Liver (tissue), 3 donors: ENCODE measurements around the gene FAM53C.

ENCODE experiments used
- HNF4A ChIP-seq, 2 donors: conservative IDR thresholded peaks; 2 replicates each; pipeline ENCODE4 v1.6.1; 2016; ENCODE audit warnings: antibody characterized with exemption in 2 of 2, mild to moderate bottlenecking in 2 of 2
- RAD21 ChIP-seq, 2 donors: IDR thresholded peaks; 2 replicates each; pipeline ENCODE4 v1.6.1; 2016; ENCODE audit warnings: antibody characterized with exemption in 2 of 2, mild to moderate bottlenecking in 2 of 2
- SP1 ChIP-seq: IDR thresholded peaks from 2 replicates; pipeline ENCODE4 v1.6.1; 2018; ENCODE audit warnings: antibody characterized with exemption, mild to moderate bottlenecking
- YY1 ChIP-seq: IDR thresholded peaks from 2 replicates; pipeline ENCODE4 v1.6.1; 2016; ENCODE audit warnings: antibody characterized with exemption, mild to moderate bottlenecking
- TF ChIP-seq, protein P1 (sequence below): fragments of 150-350 bp; IDR thresholded peaks from 2 replicates; pipeline ENCODE4 v1.5.1; 2017; ENCODE audit warnings: improper control_type of control experiment, low read depth, low read length; ENCODE audit not compliant: missing input control
- donor health status: healthy.
- donor health status: healthy.

GRCh38 chr5:138305797-138306196 lies 32.3 kb upstream of the FAM53C start:
- TF ChIP-seq, protein P1, sequence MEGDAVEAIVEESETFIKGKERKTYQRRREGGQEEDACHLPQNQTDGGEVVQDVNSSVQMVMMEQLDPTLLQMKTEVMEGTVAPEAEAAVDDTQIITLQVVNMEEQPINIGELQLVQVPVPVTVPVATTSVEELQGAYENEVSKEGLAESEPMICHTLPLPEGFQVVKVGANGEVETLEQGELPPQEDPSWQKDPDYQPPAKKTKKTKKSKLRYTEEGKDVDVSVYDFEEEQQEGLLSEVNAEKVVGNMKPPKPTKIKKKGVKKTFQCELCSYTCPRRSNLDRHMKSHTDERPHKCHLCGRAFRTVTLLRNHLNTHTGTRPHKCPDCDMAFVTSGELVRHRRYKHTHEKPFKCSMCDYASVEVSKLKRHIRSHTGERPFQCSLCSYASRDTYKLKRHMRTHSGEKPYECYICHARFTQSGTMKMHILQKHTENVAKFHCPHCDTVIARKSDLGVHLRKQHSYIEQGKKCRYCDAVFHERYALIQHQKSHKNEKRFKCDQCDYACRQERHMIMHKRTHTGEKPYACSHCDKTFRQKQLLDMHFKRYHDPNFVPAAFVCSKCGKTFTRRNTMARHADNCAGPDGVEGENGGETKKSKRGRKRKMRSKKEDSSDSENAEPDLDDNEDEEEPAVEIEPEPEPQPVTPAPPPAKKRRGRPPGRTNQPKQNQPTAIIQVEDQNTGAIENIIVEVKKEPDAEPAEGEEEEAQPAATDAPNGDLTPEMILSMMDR: no peak
- TF ChIP-seq SP1 (no peak), YY1 (no peak), RAD21 (IDR thresholded peaks at IDR 0.05) (no peak), HNF4A (conservative IDR thresholded peaks at IDR 0.05) (no peak)
